CD4-positive, alpha-beta T cell (primary cell): Measurements from ENCODE around the gene PHAF1. TPM values are rescaled to one million over a fixed set of nuclear protein-coding genes. Genes with fewer than 3 reads are reported as not detected.

ENCODE experiments used
- ATAC-seq: fragments of 200-7000 bp; cut with Tn5 transposase; one replicate; pipeline ENCODE4 v1.10.0; 2022; ENCODE audit warnings: mild to moderate bottlenecking; ENCODE audit not compliant: poor library complexity
- CTCF ChIA-PET: fragments of 350-600 bp; sonication (Branson Sonifier 250); formaldehyde crosslinking; loops from one replicate; lab custom pipeline; 2021; ENCODE audit warnings: antibody characterized with exemption, inconsistent platforms; lab: Charles Lee
- POLR2A ChIA-PET: fragments of 350-600 bp; sonication (Branson Sonifier 250); formaldehyde crosslinking; loops from one replicate; lab custom pipeline; 2021; ENCODE audit warnings: antibody characterized with exemption, inconsistent platforms; lab: Charles Lee
- DNase-seq, 14 experiments: peaks; one replicate each; pipeline ENCODE4 v3.0.0-alpha.2; 2013 to 2020; ENCODE audit warnings: mixed read lengths in 2 of 14
- H3K27ac ChIP-seq, 2 donors: one replicate each; pipeline versions ENCODE4 v1.5.1 to v1.7.0; 2013; ENCODE audit warnings: low read length in 2 of 2, low read depth in 1 of 2, mild to moderate bottlenecking in 1 of 2
- H3K27me3 ChIP-seq, 2 experiments: 1 replicate in 1 of 2; 2 replicates in 1 of 2; pipeline versions ENCODE4 v1.6.1 to v1.7.0; 2013; ENCODE audit warnings: low read length in 2 of 2, control low read depth in 1 of 2, mild to moderate bottlenecking in 1 of 2, moderate library complexity in 1 of 2; ENCODE audit not compliant: insufficient read depth in 2 of 2, control insufficient read depth in 1 of 2
- H3K36me3 ChIP-seq: one replicate; pipeline ENCODE4 v1.6.1; 2013; ENCODE audit warnings: low read length, control low read depth; ENCODE audit not compliant: insufficient read depth
- H3K4me1 ChIP-seq: one replicate; pipeline ENCODE4 v1.6.1; 2013; ENCODE audit warnings: low read length, control low read depth; ENCODE audit not compliant: insufficient read depth
- H3K4me3 ChIP-seq: one replicate; pipeline ENCODE4 v1.5.1; 2013; ENCODE audit warnings: mild to moderate bottlenecking, low read length, moderate library complexity
- H3K9me3 ChIP-seq, 2 experiments: 1 replicate in 1 of 2; 2 replicates in 1 of 2; pipeline versions ENCODE4 v1.6.1 to v1.7.0; 2013; ENCODE audit warnings: low read length in 2 of 2, mild to moderate bottlenecking in 2 of 2, control low read depth in 1 of 2, moderate library complexity in 1 of 2; ENCODE audit not compliant: control insufficient read depth in 1 of 2, insufficient read depth in 1 of 2
- H3K27ac Mint-ChIP-seq: one replicate; pipeline ENCODE4 v1.8.0; 2020; ENCODE audit warnings: mixed read lengths
- H3K27me3 Mint-ChIP-seq: one replicate; pipeline ENCODE4 v1.8.0; 2021; ENCODE audit warnings: mixed read lengths
- H3K36me3 Mint-ChIP-seq: one replicate; pipeline ENCODE4 v1.8.0; 2021; ENCODE audit warnings: low read depth, mixed read lengths
- H3K4me1 Mint-ChIP-seq: one replicate; pipeline ENCODE4 v1.8.0; 2021; ENCODE audit warnings: low read depth, mixed read lengths
- H3K4me3 Mint-ChIP-seq: one replicate; pipeline ENCODE4 v1.8.0; 2020; ENCODE audit warnings: mild to moderate bottlenecking, mixed read lengths
- H3K9me3 Mint-ChIP-seq: one replicate; pipeline ENCODE4 v1.8.0; 2020; ENCODE audit warnings: mixed read lengths
- intact Hi-C, 2 experiments: fragments of 100-400 bp; cut with DNase I in 1 of 2; cut with micrococcal nuclease in 1 of 2; formaldehyde crosslinking; loops; one replicate each; pipeline versions ENCODE4 v1.15.1 to v1.9.0; 2023 to 2025; cut with DNase I, micrococcal nuclease
- total RNA-seq, 174 experiments: library from RNA in 2 of 174; stranded (reverse) in 2 of 174; gene quantifications; one replicate each; pipeline ENCODE4 v1.2.3 and lab custom pipeline; 2021 to 2026
- TF ChIP-seq, protein P1 (sequence below): fragments of 200-600 bp; IDR thresholded peaks from one replicate; pipeline ENCODE4 v1.8.0; 2022; ENCODE audit warnings: antibody characterized with exemption, mild to moderate bottlenecking

Gene PHAF1
- total RNA-seq, 2 experiments from 2014 or later = 10.6 to 10.8 TPM

DNA sequence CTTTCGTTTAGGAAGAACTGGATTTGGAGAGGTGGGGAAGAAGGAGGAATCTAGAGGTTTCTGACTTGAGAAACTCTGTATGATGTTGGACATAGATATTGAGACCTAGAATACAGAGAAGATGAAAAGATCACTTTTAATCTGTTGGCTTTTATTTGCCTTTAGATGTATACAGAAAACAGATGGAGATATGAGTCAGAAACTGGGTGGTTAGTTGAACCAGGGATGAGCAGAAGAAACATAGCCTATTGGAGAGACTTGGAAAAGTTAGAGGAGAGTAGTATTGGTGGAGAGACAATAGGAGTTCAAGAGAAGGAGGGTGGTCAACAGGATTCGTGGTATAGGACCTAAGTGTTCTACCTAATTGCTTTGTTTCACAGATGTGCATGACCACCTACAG is 5.1 kb downstream of the PHAF1 start:
- H3K4me3 ChIP-seq = no peak overlapping the region
- ATAC-seq (no peak), DNase-seq (no peak)
- peaks cover 4% of the 10 kb centered on the region for H3K36me3 ChIP-seq
- peaks cover 29% of the 10 kb centered on the region for H3K4me1 Mint-ChIP-seq
- CTCF ChIA-PET = interaction anchor here (1.0 to 1.6 kb wide), 3 partner anchors 17 to 97 kb away, joined by 3 to 4 read pairs (median 3); no protein-coding TSS in a partner anchor
- H3K27me3 Mint-ChIP-seq = no peaks in the 10 kb centered on the region
- H3K9me3 Mint-ChIP-seq = no peaks in the 10 kb centered on the region
- intact Hi-C loops = no loop called here
- no peaks in the 10 kb centered on the region for H3K9me3 ChIP-seq
- no peak overlapping the region for H3K27ac Mint-ChIP-seq
- peaks cover 28% of the 10 kb centered on the region for H3K36me3 Mint-ChIP-seq
- H3K27me3 ChIP-seq = no peaks in the 10 kb centered on the region
- peaks cover 16% of the 10 kb centered on the region for H3K4me1 ChIP-seq
- no peak overlapping the region for H3K4me3 Mint-ChIP-seq
- TF ChIP-seq, protein P1, sequence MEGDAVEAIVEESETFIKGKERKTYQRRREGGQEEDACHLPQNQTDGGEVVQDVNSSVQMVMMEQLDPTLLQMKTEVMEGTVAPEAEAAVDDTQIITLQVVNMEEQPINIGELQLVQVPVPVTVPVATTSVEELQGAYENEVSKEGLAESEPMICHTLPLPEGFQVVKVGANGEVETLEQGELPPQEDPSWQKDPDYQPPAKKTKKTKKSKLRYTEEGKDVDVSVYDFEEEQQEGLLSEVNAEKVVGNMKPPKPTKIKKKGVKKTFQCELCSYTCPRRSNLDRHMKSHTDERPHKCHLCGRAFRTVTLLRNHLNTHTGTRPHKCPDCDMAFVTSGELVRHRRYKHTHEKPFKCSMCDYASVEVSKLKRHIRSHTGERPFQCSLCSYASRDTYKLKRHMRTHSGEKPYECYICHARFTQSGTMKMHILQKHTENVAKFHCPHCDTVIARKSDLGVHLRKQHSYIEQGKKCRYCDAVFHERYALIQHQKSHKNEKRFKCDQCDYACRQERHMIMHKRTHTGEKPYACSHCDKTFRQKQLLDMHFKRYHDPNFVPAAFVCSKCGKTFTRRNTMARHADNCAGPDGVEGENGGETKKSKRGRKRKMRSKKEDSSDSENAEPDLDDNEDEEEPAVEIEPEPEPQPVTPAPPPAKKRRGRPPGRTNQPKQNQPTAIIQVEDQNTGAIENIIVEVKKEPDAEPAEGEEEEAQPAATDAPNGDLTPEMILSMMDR = no peak
- no peak overlapping the region for H3K27ac ChIP-seq
- POLR2A ChIA-PET = interaction anchor here (0.6 kb wide), 1 partner anchor 164 kb away, joined by 3 read pairs; no protein-coding TSS in a partner anchor

DNA sequence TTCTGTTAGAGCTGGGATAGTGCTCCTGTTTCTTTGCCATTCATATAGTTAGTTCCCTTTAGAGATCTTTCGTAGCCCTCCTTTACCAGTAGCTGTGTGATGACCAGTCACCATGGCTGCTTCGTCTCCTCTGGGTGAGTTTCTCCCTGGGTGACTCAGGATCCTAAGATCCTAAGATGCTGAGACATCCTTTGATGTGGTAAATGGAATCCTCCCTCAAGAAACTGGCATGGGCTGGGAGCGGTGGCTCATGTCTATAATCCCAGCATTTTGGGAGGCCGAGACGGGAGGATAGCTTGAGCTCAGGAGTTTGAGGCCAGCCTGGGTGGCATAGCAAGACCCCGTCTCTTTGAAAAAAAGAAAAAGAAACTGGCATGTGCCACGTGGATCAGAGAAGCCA is 5.9 kb downstream of the PHAF1 start:
- no peak overlapping the region for H3K27ac Mint-ChIP-seq

DNA sequence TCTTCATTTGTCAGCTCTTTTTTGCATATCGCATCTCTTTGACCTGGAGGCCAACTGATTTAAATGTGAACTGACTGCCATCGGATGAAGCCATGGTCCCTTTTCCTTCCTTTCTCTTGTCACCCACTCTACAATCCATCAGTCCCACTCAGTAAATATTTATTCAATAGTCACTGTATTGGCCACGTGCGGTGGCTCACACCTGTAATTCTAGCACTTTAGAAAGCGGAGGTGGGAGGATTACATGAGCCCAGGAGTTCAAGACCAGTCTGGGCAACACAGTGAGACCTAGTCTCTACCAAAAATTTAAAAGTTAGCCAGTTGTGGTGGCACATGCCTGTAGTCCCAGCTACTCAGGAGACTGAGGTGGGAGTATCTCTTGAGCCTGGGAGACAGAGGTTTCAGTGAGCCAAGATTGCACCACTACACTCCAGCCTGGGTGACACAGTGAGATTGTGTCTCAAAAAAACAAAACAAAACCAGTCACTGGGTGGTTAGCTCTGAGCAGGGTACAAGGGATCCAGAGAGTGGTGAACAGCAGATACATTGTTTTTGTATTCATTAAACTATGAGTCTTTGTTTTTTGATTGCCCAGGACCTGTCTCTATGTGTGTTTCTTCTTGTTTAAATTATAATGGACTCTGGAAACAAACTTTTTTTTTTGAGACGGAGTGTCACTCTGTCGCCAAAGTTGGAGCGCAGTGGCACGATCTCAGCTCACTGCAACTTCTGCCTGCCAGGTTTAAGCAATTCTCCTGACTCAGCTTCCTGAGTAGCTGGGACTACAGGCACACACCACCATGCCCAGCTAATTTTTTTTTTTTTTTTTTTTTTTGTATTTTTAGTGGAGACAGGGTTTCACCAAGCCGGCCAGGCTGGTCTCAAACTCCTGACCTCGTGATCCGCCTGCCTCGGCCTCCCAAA is 6.9 kb downstream of the PHAF1 start:
- intact Hi-C loops = no loop called here
- H3K4me1 ChIP-seq = no peaks in the 10 kb centered on the region
- H3K36me3 ChIP-seq = peaks cover 18% of the 10 kb centered on the region
- H3K9me3 ChIP-seq = no peaks in the 10 kb centered on the region
- H3K4me3 ChIP-seq = no peak overlapping the region
- ChIA-PET CTCF (interaction anchor here (0.6 to 0.9 kb wide), 2 partner anchors 44 to 53 kb away, joined by 3 read pairs; partner anchors contain the start of gene NOL3), POLR2A (no interaction called here)
- ATAC-seq = no peak
- H3K27me3 ChIP-seq = no peaks in the 10 kb centered on the region
- no peaks in the 10 kb centered on the region for H3K9me3 Mint-ChIP-seq
- DNase-seq = peak in 2 of 14 experiments; percentile 29 to 43
- no peak overlapping the region for H3K27ac Mint-ChIP-seq
- peaks cover 13% of the 10 kb centered on the region for H3K4me1 Mint-ChIP-seq
- no peak overlapping the region for H3K27ac ChIP-seq
- TF ChIP-seq, protein P1 = no peak
- H3K36me3 Mint-ChIP-seq = peaks cover 34% of the 10 kb centered on the region
- no peak overlapping the region for H3K4me3 Mint-ChIP-seq
- H3K27me3 Mint-ChIP-seq = no peaks in the 10 kb centered on the region

More for the DNA sequence above, 5.9 kb downstream of the PHAF1 start:
- DNase-seq (peak in 2 of 14 experiments; percentile 42 to 58), ATAC-seq (no peak)
- no peaks in the 10 kb centered on the region for H3K27me3 ChIP-seq
- H3K4me3 ChIP-seq = no peak overlapping the region
- ChIA-PET CTCF (interaction anchor here (1.3 to 1.6 kb wide), 2 partner anchors 16 to 98 kb away, joined by 3 to 4 read pairs; no protein-coding TSS in a partner anchor), POLR2A (no interaction called here)
- H3K4me1 Mint-ChIP-seq = peaks cover 23% of the 10 kb centered on the region
- intact Hi-C loops = no loop called here
- no peaks in the 10 kb centered on the region for H3K27me3 Mint-ChIP-seq
- H3K9me3 ChIP-seq = no peaks in the 10 kb centered on the region
- no peak overlapping the region for H3K4me3 Mint-ChIP-seq
- peaks cover 30% of the 10 kb centered on the region for H3K36me3 Mint-ChIP-seq
- peaks cover 9% of the 10 kb centered on the region for H3K4me1 ChIP-seq
- TF ChIP-seq, protein P1 = no peak
- no peaks in the 10 kb centered on the region for H3K9me3 Mint-ChIP-seq
- peaks cover 12% of the 10 kb centered on the region for H3K36me3 ChIP-seq
- H3K27ac ChIP-seq = no peak overlapping the region
